HG03520 (cell line): ENCODE results near the gene ACHE.
"Not testable (repeated sequence)": the region's sequence is repeated elsewhere in the genome, so short reads cannot be mapped to it uniquely, and the experiment has no call there.

Experiments used
- ATAC-seq: cut with Tn5 transposase; IDR thresholded peaks from one replicate; pipeline ENCODE4 v1.9.1; 2021; ENCODE audit warnings: mild to moderate bottlenecking, moderate library complexity; ENCODE audit not compliant: unreplicated experiment

Gene ACHE

GRCh38 chr7:100864263-100864845, 31.3 kb downstream of the ACHE start:
- ATAC-seq: no peak

GRCh38 chr7:100863406-100863950, 32.2 kb downstream of the ACHE start:
- ATAC-seq: no peak

GRCh38 chr7:100861616-100861985, 34.1 kb downstream of the ACHE start:
- no peak for ATAC-seq

GRCh38 chr7:100860702-100861615, 34.7 kb downstream of the ACHE start:
- no peak for ATAC-seq

GRCh38 chr7:100859856-100860255, 35.8 kb downstream of the ACHE start:
- ATAC-seq: no peak

- no peak for ATAC-seq
Measured at GRCh38 chr7:100856871-100857282, 38.8 kb downstream of the ACHE start.

- no peak for ATAC-seq
Measured at GRCh38 chr7:100855515-100855914, 40.2 kb downstream of the ACHE start.

- ATAC-seq: not testable (repeated sequence)
Measured at GRCh38 chr7:100854899-100855298, 40.8 kb downstream of the ACHE start.

GRCh38 chr7:100854146-100854895, 41.4 kb downstream of the ACHE start:
- ATAC-seq: no peak

GRCh38 chr7:100852048-100852872, 43.4 kb downstream of the ACHE start, which contains the start of gene SLC12A9:
SLC12A9 (plus strand) TSS chr7:100852713; CDS start chr7:100854198, 1,485 bp downstream.
- peak; percentile 82 for ATAC-seq

GRCh38 chr7:100847360-100847759, 48.3 kb downstream of the ACHE start:
- ATAC-seq: no peak

GRCh38 chr7:100840470-100841100, 55.1 kb downstream of the ACHE start:
- ATAC-seq: no peak
